ENCODE results near the gene PHC2.

The PHC2 gene

GRCh38 chr1:33433509-33434362 is 2.8 kb upstream of the PHC2 start:
- Histone ChIP-seq H3K4me2 (no peak overlapping the region), H3K79me2 (ENCODE audit: insufficient read depth, low read depth) (no peaks in the 10 kb centered on the region), H3K9ac (no peak overlapping the region), H4K20me1 (ENCODE audit: insufficient read depth) (no peaks in the 10 kb centered on the region), H2AFZ (ENCODE audit: low read depth) (no peak overlapping the region), H3K36me3 (ENCODE audit: insufficient read depth) (no peaks in the 10 kb centered on the region), H3K27ac (no peak overlapping the region), H3K4me3 (IDR thresholded peaks at IDR 0.05; ENCODE audit: insufficient read depth, low read depth, low read length) (no peak overlapping the region), H3K27me3 (ENCODE audit: insufficient read depth, low read depth) (no peaks in the 10 kb centered on the region; the same call in 1 of the 2 replicates), H3K4me1 (ENCODE audit: low read depth, poor library complexity, severe bottlenecking) (peaks cover 14% of the 10 kb centered on the region)
- no peak for TF ChIP-seq CTCF (conservative IDR thresholded peaks at IDR 0.05; ENCODE audit: low read depth, low read length)

DNA sequence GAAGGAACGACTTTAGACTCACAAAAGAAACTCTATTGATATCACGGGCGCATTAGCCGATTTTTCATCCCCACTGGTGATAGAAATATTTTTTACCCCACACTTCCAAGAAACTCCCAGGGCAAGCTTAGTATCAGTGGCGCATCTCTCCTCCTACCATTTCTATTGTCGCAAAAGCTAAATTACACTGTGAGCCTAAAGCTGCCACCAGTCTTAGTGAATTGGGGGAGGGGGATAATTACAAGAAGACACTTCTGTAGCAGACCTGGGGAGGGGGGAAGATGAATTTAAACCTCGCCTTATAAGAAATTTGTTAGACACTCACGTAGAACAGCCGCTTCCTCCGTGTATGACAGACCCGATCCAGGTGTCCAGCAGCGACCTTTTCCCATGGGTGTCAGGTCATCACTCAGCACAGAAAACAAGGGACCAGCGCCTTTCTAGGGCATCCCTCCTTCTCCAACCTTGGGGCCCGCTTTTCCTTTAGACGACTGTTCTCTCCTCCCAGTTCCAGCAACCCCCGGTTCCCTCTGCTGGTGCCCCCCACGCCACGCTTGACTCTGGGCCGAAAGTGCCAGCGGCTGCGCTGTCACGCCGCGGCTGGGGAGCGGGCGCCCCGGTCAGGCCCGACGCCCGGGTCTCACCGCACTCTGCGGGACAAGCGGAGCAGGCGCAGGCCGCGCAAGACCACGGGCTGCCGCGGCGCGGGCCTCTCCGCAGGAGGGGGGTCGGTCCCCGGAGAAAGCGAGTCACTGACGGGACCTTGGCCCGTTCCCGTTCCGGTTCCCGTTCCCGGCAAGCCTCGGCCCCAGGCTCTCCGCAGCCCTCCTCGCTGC is 821 bp downstream of the PHC2 start:
- no peak overlapping the region for H3K27ac ChIP-seq
- no peaks in the 10 kb centered on the region for H4K20me1 ChIP-seq (ENCODE audit: insufficient read depth)
- H3K9ac ChIP-seq, result peak overlapping the region; percentile 28; the same call in 1 of the 2 replicates
- no peaks in the 10 kb centered on the region for H3K79me2 ChIP-seq (ENCODE audit: insufficient read depth, low read depth)
- TF ChIP-seq CTCF (conservative IDR thresholded peaks at IDR 0.05; ENCODE audit: low read depth, low read length), result no peak
- peak overlapping the region; percentile 81 for H2AFZ ChIP-seq (ENCODE audit: low read depth)
- H3K36me3 ChIP-seq (ENCODE audit: insufficient read depth), result no peaks in the 10 kb centered on the region
- peak overlapping the region; percentile 65 for H3K4me3 ChIP-seq (IDR thresholded peaks at IDR 0.05; ENCODE audit: insufficient read depth, low read depth, low read length)
- H3K27me3 ChIP-seq (ENCODE audit: insufficient read depth, low read depth), result no peaks in the 10 kb centered on the region; the same call in 1 of the 2 replicates
- H3K4me2 ChIP-seq, result peak overlapping the region; percentile 83
- H3K4me1 ChIP-seq (ENCODE audit: low read depth, poor library complexity, severe bottlenecking), result peaks cover 20% of the 10 kb centered on the region

GRCh38 chr1:33429332-33429731 is 1.6 kb downstream of the PHC2 start:
- Histone ChIP-seq H2AFZ (ENCODE audit: low read depth) (no peak overlapping the region), H3K4me1 (ENCODE audit: low read depth, poor library complexity, severe bottlenecking) (peaks cover 20% of the 10 kb centered on the region), H3K27ac (no peak overlapping the region), H3K4me2 (no peak overlapping the region), H3K36me3 (ENCODE audit: insufficient read depth) (no peaks in the 10 kb centered on the region), H3K79me2 (ENCODE audit: insufficient read depth, low read depth) (no peaks in the 10 kb centered on the region), H3K27me3 (ENCODE audit: insufficient read depth, low read depth) (no peaks in the 10 kb centered on the region; the same call in 1 of the 2 replicates), H3K4me3 (IDR thresholded peaks at IDR 0.05; ENCODE audit: insufficient read depth, low read depth, low read length) (no peak overlapping the region), H4K20me1 (ENCODE audit: insufficient read depth) (no peaks in the 10 kb centered on the region), H3K9ac (no peak overlapping the region)
- TF ChIP-seq CTCF (conservative IDR thresholded peaks at IDR 0.05; ENCODE audit: low read depth, low read length), result no peak

GRCh38 chr1:33428661-33429060 is 2.2 kb downstream of the PHC2 start:
- no peak overlapping the region for H2AFZ ChIP-seq (ENCODE audit: low read depth)
- no peak overlapping the region for H3K4me3 ChIP-seq (IDR thresholded peaks at IDR 0.05; ENCODE audit: insufficient read depth, low read depth, low read length)
- no peak for TF ChIP-seq CTCF (conservative IDR thresholded peaks at IDR 0.05; ENCODE audit: low read depth, low read length)
- peaks cover 20% of the 10 kb centered on the region for H3K4me1 ChIP-seq (ENCODE audit: low read depth, poor library complexity, severe bottlenecking)
- H3K36me3 ChIP-seq (ENCODE audit: insufficient read depth), result no peaks in the 10 kb centered on the region
- no peaks in the 10 kb centered on the region; the same call in 1 of the 2 replicates for H3K27me3 ChIP-seq (ENCODE audit: insufficient read depth, low read depth)
- no peak overlapping the region for H3K9ac ChIP-seq
- no peaks in the 10 kb centered on the region for H4K20me1 ChIP-seq (ENCODE audit: insufficient read depth)
- H3K4me2 ChIP-seq, result no peak overlapping the region
- H3K79me2 ChIP-seq (ENCODE audit: insufficient read depth, low read depth), result no peaks in the 10 kb centered on the region
- no peak overlapping the region for H3K27ac ChIP-seq

All from KMS-11 (cell line).